Endothelial cell of umbilical vein (primary cell): Measurements from ENCODE around the gene OTUD6A. TPM values are rescaled to one million over a fixed set of nuclear protein-coding genes. Genes with fewer than 3 reads are reported as not detected.

Source experiments
- BruUV-seq: library from RNA; stranded (reverse); fragments of 400-500 nt; replicated peaks from 2 replicates; lab custom pipeline; 2021; lab: Mats Ljungman, UMichigan
- CTCF ChIA-PET: fragments of 300-600, 350-600 bp; sonication (Branson Sonifier 250); formaldehyde crosslinking; loops from one replicate; lab custom pipeline; 2021; ENCODE audit warnings: antibody characterized with exemption, inconsistent platforms; lab: Charles Lee
- POLR2A ChIA-PET: fragments of 300-600, 350-600 bp; sonication (Branson Sonifier 250); formaldehyde crosslinking; loops from one replicate; lab custom pipeline; 2021; ENCODE audit warnings: antibody characterized with exemption, inconsistent platforms; lab: Charles Lee
- DNase-seq: peaks from one replicate; pipeline ENCODE4 v3.0.0-alpha.2; 2011; ENCODE audit warnings: low read depth, low spot score
- FAIRE-seq: peaks from 2 replicates; lab custom pipeline; 2011; peaks lifted over from hg19 to GRCh38; lab: Jason Lieb, UNC
- H2AFZ ChIP-seq: 2 replicates; pipeline ENCODE4 v1.6.0; 2012; ENCODE audit warnings: low read depth, low read length, control low read depth, inconsistent platforms
- H3K27ac ChIP-seq: 2 replicates; pipeline ENCODE4 v1.5.1; 2011; ENCODE audit warnings: low read depth, mild to moderate bottlenecking, control low read depth, low read length, moderate library complexity; ENCODE audit not compliant: insufficient read depth
- H3K27me3 ChIP-seq, 2 experiments: 2 replicates each; pipeline versions ENCODE4 v1.6.0 to v1.6.1; 2011; ENCODE audit warnings: low read length in 2 of 2, mixed read lengths in 1 of 2; ENCODE audit not compliant: control insufficient read depth in 2 of 2, insufficient read depth in 2 of 2
- H3K36me3 ChIP-seq, 2 experiments: 2 replicates in 1 of 2; 3 replicates in 1 of 2; pipeline ENCODE4 v1.5.1; 2011; ENCODE audit warnings: low read length in 2 of 2, mild to moderate bottlenecking in 1 of 2, moderate library complexity in 1 of 2; ENCODE audit not compliant: control insufficient read depth in 2 of 2, insufficient read depth in 2 of 2; ENCODE audit errors: extremely low read depth in 1 of 2
- H3K4me1 ChIP-seq: 3 replicates; pipeline ENCODE4 v1.5.1; 2011; ENCODE audit warnings: mild to moderate bottlenecking, low read length; ENCODE audit not compliant: control insufficient read depth, insufficient read depth; ENCODE audit errors: extremely low read depth
- H3K4me2 ChIP-seq: 2 replicates; pipeline ENCODE4 v1.6.1; 2011; ENCODE audit warnings: low read length, control low read depth, mixed read lengths; ENCODE audit not compliant: insufficient read depth
- H3K4me3 ChIP-seq, 3 experiments: fragments of 200-600 bp in 1 of 3; sonication (generic), shearing (Covaris generic) in 1 of 3; replicated peaks in 1 of 3; 2 replicates each; pipeline ENCODE4 v1.5.1; 2011 to 2016; ENCODE audit warnings: control low read depth in 3 of 3, low read length in 3 of 3, mild to moderate bottlenecking in 2 of 3, inconsistent platforms in 1 of 3, low read depth in 1 of 3, moderate library complexity in 1 of 3; ENCODE audit not compliant: insufficient read depth in 1 of 3
- H3K79me2 ChIP-seq: 2 replicates; pipeline ENCODE4 v1.6.0; 2012; ENCODE audit warnings: low read length, inconsistent platforms; ENCODE audit not compliant: control insufficient read depth, insufficient read depth
- H3K9ac ChIP-seq: replicated peaks from 2 replicates; pipeline ENCODE3; 2011; ENCODE audit warnings: low read length, control low read depth; ENCODE audit not compliant: insufficient read depth; ENCODE audit errors: extremely low read depth
- H3K9me1 ChIP-seq: replicated peaks from 3 replicates; pipeline ENCODE4 v1.6.0; 2011; ENCODE audit warnings: mild to moderate bottlenecking, low read length; ENCODE audit not compliant: control insufficient read depth, insufficient read depth; ENCODE audit errors: extremely low read depth
- H3K9me3 ChIP-seq: replicated peaks from 2 replicates; pipeline ENCODE4 v1.5.1; 2012; ENCODE audit warnings: low read length, inconsistent platforms; ENCODE audit not compliant: control insufficient read depth, insufficient read depth
- H4K20me1 ChIP-seq: replicated peaks from 2 replicates; pipeline ENCODE3; 2011; ENCODE audit warnings: mild to moderate bottlenecking, low read length; ENCODE audit not compliant: control insufficient read depth, insufficient read depth; ENCODE audit errors: extremely low read depth
- EZH2 ChIP-seq: IDR thresholded peaks from 2 replicates; pipeline ENCODE4 v1.6.1; 2012; ENCODE audit warnings: borderline replicate concordance, low read depth, mild to moderate bottlenecking, moderate library complexity, low read length, inconsistent platforms; ENCODE audit not compliant: severe bottlenecking
- FOS ChIP-seq: IDR thresholded peaks from 2 replicates; pipeline ENCODE4 v1.6.1; 2011; ENCODE audit warnings: mild to moderate bottlenecking, low read length, moderate library complexity, borderline replicate concordance; ENCODE audit not compliant: insufficient read depth
- GATA2 ChIP-seq: IDR thresholded peaks from 2 replicates; pipeline ENCODE4 v1.7.0; 2011; ENCODE audit warnings: low read depth, mild to moderate bottlenecking, moderate library complexity, mixed read lengths, low read length; ENCODE audit not compliant: insufficient read length, insufficient read depth
- JUN ChIP-seq: IDR thresholded peaks from 2 replicates; pipeline ENCODE4 v1.6.1; 2011; ENCODE audit warnings: borderline replicate concordance, low read depth; ENCODE audit not compliant: insufficient read length, insufficient read depth
- MYC ChIP-seq: IDR thresholded peaks from one replicate; pipeline ENCODE4 v1.6.1; 2011; ENCODE audit warnings: mild to moderate bottlenecking, low read depth, low read length
- POLR2A ChIP-seq: IDR thresholded peaks from 2 replicates; pipeline ENCODE4 v1.6.1; 2012; ENCODE audit warnings: low read depth, mild to moderate bottlenecking, control low read depth, low read length
- POLR2AphosphoS5 ChIP-seq: IDR thresholded peaks from 2 replicates; pipeline ENCODE4 v1.6.1; 2012; ENCODE audit warnings: low read depth, mild to moderate bottlenecking, control low read depth, low read length, moderate library complexity; ENCODE audit not compliant: insufficient read depth
- dilution Hi-C: fragments of 300-500 bp; cut with MboI; formaldehyde crosslinking; loops from one replicate; pipeline ENCODE4 v1.15.0; 2019; ENCODE audit warnings: low sequenced_read_pairs; ENCODE audit not compliant: extremely low pct_ligation_motif_present
- intact Hi-C: fragments of 100-400 bp; cut with micrococcal nuclease; formaldehyde crosslinking; loops from one replicate; pipeline ENCODE4 v1.10.0; 2022
- polyA plus RNA-seq, 4 experiments: library from polyadenylated mRNA; depleted of rRNA in 3 of 4; stranded (reverse) in 3 of 4; unstranded in 1 of 4; fragments of >200 nt; gene quantifications; 2 replicates each; pipeline versions ENCODE4 v1.2.1 to v1.2.3, GENCODE V29; 2011 to 2012; ENCODE audit warnings: missing spikeins in 1 of 4
- total RNA-seq: library from RNA; stranded (reverse); gene quantifications from 2 replicates; pipeline ENCODE4 v1.2.3, GENCODE V29; 2021
- TF ChIP-seq, protein P1 (sequence below): IDR thresholded peaks from 2 replicates; pipeline ENCODE4 v1.6.1; 2011; ENCODE audit not compliant: insufficient read depth, insufficient read length
- TF ChIP-seq, protein P2 (sequence below), 2 donors: IDR thresholded peaks; 1 replicate in 1 of 2; 2 replicates in 1 of 2; pipeline ENCODE4 v1.5.1; 2011; ENCODE audit warnings: low read length in 2 of 2, mild to moderate bottlenecking in 2 of 2, moderate library complexity in 2 of 2, control low read depth in 1 of 2, inconsistent platforms in 1 of 2, low read depth in 1 of 2; ENCODE audit not compliant: insufficient read depth in 1 of 2; ENCODE audit errors: extremely low read depth in 1 of 2

The OTUD6A gene
- total and polyA plus RNA-seq, 2 donors (not counting 3 experiments of a cell fraction or from before 2014, with no cell fraction given) = not detected

DNA sequence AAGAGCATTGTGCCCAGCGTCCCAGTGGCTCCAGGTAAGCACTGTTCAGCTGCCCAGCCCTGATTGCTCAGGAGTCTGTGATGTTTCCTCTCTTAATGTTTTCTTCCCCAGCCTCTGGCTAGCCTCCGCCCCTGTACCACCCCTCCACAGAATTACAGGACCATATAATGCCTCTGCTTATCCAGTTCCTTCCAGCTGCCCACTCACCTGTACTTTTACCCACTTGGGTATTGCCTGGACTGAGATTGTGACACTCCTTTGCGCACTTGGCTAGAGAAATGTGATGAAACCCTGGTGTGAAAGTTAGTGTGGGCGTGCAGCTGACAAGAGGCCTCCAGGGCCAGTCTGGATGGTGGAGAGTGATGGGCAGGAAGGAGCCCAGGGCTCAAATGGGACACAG is 12.3 kb upstream of the OTUD6A start, which contains the start of gene AWAT2:
TSS of gene AWAT2 (minus strand) at position 14 of the 400 bp plus-strand sequence. CDS start at position 8, 6 bp downstream.
- no peaks in the 10 kb centered on the region for H3K9me1 ChIP-seq
- H4K20me1 ChIP-seq = no peaks in the 10 kb centered on the region
- POLR2A ChIA-PET = no interaction called here
- no peaks in the 10 kb centered on the region for H3K9me3 ChIP-seq
- intact Hi-C loops = no loop called here
- no peaks in the 10 kb centered on the region for H3K79me2 ChIP-seq
- peaks cover 19% of the 10 kb centered on the region for H3K4me1 ChIP-seq
- TF ChIP-seq FOS (no peak), JUN (no peak), MYC (no peak), POLR2AphosphoS5 (no peak), GATA2 (no peak), POLR2A (no peak), EZH2 (no peak)
- TF ChIP-seq, protein P1, sequence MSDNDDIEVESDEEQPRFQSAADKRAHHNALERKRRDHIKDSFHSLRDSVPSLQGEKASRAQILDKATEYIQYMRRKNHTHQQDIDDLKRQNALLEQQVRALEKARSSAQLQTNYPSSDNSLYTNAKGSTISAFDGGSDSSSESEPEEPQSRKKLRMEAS = no peak
- TF ChIP-seq, protein P2, sequence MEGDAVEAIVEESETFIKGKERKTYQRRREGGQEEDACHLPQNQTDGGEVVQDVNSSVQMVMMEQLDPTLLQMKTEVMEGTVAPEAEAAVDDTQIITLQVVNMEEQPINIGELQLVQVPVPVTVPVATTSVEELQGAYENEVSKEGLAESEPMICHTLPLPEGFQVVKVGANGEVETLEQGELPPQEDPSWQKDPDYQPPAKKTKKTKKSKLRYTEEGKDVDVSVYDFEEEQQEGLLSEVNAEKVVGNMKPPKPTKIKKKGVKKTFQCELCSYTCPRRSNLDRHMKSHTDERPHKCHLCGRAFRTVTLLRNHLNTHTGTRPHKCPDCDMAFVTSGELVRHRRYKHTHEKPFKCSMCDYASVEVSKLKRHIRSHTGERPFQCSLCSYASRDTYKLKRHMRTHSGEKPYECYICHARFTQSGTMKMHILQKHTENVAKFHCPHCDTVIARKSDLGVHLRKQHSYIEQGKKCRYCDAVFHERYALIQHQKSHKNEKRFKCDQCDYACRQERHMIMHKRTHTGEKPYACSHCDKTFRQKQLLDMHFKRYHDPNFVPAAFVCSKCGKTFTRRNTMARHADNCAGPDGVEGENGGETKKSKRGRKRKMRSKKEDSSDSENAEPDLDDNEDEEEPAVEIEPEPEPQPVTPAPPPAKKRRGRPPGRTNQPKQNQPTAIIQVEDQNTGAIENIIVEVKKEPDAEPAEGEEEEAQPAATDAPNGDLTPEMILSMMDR (IDR thresholded peaks at IDR 0.05; ENCODE audit: extremely low read depth in 1 of 2, insufficient read depth in 1 of 2, low read depth in 1 of 2, low read length in 2 of 2) = no peak
- FAIRE-seq (no peak), DNase-seq (no peak)
- H3K36me3 ChIP-seq = no peaks in the 10 kb centered on the region
- H3K4me3 ChIP-seq = no peak within 1 kb of the TSS
- no peak within 1 kb of the TSS for H3K4me2 ChIP-seq
- BruUV-seq = no TSS peak
- no peak within 1 kb of the TSS for H2AFZ ChIP-seq
- CTCF ChIA-PET = no interaction called here
- no peaks in the 10 kb centered on the region for H3K27me3 ChIP-seq
- dilution Hi-C loops = no loop called here
- H3K9ac ChIP-seq = no peak within 1 kb of the TSS
- no peak within 1 kb of the TSS for H3K27ac ChIP-seq
